HG03558 (cell line): ENCODE data around the gene CTNNBL1.

ENCODE experiments used
- ATAC-seq: cut with Tn5 transposase; IDR thresholded peaks from one replicate; pipeline ENCODE4 v1.9.1; 2021; ENCODE audit warnings: moderate number of reproducible peaks; ENCODE audit not compliant: unreplicated experiment; ENCODE audit errors: extremely low read depth

Gene CTNNBL1

GRCh38 chr20:37735541-37735940 is 41.7 kb downstream of the CTNNBL1 start:
- no peak for ATAC-seq

- no peak for ATAC-seq
Observed at GRCh38 chr20:37736132-37736531, 42.3 kb downstream of the CTNNBL1 start.

- no peak for ATAC-seq
Observed at GRCh38 chr20:37737826-37738420, 44.1 kb downstream of the CTNNBL1 start.

- ATAC-seq: no peak
Observed at GRCh38 chr20:37741055-37741454, 47.2 kb downstream of the CTNNBL1 start.

- ATAC-seq: no peak
Observed at GRCh38 chr20:37741570-37741969, 47.7 kb downstream of the CTNNBL1 start.

- no peak for ATAC-seq
Observed at GRCh38 chr20:37742131-37742530, 48.3 kb downstream of the CTNNBL1 start.

- ATAC-seq: no peak
Observed at GRCh38 chr20:37744347-37744746, 50.5 kb downstream of the CTNNBL1 start.

GRCh38 chr20:37745553-37745952 is 51.7 kb downstream of the CTNNBL1 start:
- no peak for ATAC-seq

- ATAC-seq: no peak
Observed at GRCh38 chr20:37748015-37748414, 54.2 kb downstream of the CTNNBL1 start.

- no peak for ATAC-seq
Observed at GRCh38 chr20:37749218-37749617, 55.4 kb downstream of the CTNNBL1 start.

- no peak for ATAC-seq
Observed at GRCh38 chr20:37749620-37750403, 56.0 kb downstream of the CTNNBL1 start.

- no peak for ATAC-seq
Observed at GRCh38 chr20:37755665-37756064, 61.8 kb downstream of the CTNNBL1 start.

- ATAC-seq: no peak
Observed at GRCh38 chr20:37756234-37756633, 62.4 kb downstream of the CTNNBL1 start.

GRCh38 chr20:37757550-37757949 is 63.7 kb downstream of the CTNNBL1 start:
- ATAC-seq: no peak

- no peak for ATAC-seq
Observed at GRCh38 chr20:37758332-37758731, 64.5 kb downstream of the CTNNBL1 start.

GRCh38 chr20:37759052-37759553 is 65.3 kb downstream of the CTNNBL1 start:
- no peak for ATAC-seq

GRCh38 chr20:37759761-37760209 is 66.0 kb downstream of the CTNNBL1 start:
- ATAC-seq: no peak

- no peak for ATAC-seq
Observed at GRCh38 chr20:37760322-37760721, 66.5 kb downstream of the CTNNBL1 start.

- no peak for ATAC-seq
Observed at GRCh38 chr20:37762716-37763485, 69.1 kb downstream of the CTNNBL1 start.

GRCh38 chr20:37764333-37764935 is 70.6 kb downstream of the CTNNBL1 start:
- ATAC-seq: no peak
